Skeletal muscle tissue (tissue), 4 donors: ENCODE results near the gene FAM13A. TPM values are rescaled to one million over a fixed set of nuclear protein-coding genes. Genes with fewer than 3 reads are reported as not detected.

ENCODE experiments used
- H3K27ac ChIP-seq: one replicate; pipeline ENCODE4 v1.7.0; 2013; ENCODE audit warnings: mild to moderate bottlenecking, low read depth, low read length, inconsistent platforms
- H3K27me3 ChIP-seq, 3 donors: one replicate each; pipeline ENCODE4 v1.7.0; 2013; ENCODE audit warnings: low read length in 3 of 3; ENCODE audit not compliant: control insufficient read depth in 3 of 3, insufficient read depth in 3 of 3
- H3K36me3 ChIP-seq, 3 donors: one replicate each; pipeline ENCODE4 v1.7.0; 2013; ENCODE audit warnings: low read length in 3 of 3; ENCODE audit not compliant: control insufficient read depth in 3 of 3, insufficient read depth in 3 of 3
- H3K4me1 ChIP-seq, 3 donors: one replicate each; pipeline ENCODE4 v1.7.0; 2013; ENCODE audit warnings: low read length in 3 of 3, mild to moderate bottlenecking in 3 of 3; ENCODE audit not compliant: control insufficient read depth in 3 of 3, insufficient read depth in 3 of 3
- H3K4me3 ChIP-seq, 3 donors: one replicate each; pipeline ENCODE4 v1.7.0; 2013; ENCODE audit warnings: low read length in 3 of 3
- H3K9ac ChIP-seq, 3 donors: one replicate each; pipeline ENCODE4 v1.7.0; 2013; ENCODE audit warnings: low read length in 3 of 3, mild to moderate bottlenecking in 3 of 3, moderate library complexity in 2 of 3, low read depth in 1 of 3
- H3K9me3 ChIP-seq, 3 donors: one replicate each; pipeline ENCODE4 v1.7.0; 2013; ENCODE audit warnings: low read length in 3 of 3; ENCODE audit not compliant: control insufficient read depth in 3 of 3
- total RNA-seq: library from RNA; depleted of rRNA; stranded (reverse); fragments of >200 nt; gene quantifications from one replicate; pipeline ENCODE4 v1.2.3, GENCODE V29; 2014
- donor health status: Osteomylitis.

The FAM13A gene
- total RNA-seq, 1 donor from 2014 or later: 41.8 TPM

DNA sequence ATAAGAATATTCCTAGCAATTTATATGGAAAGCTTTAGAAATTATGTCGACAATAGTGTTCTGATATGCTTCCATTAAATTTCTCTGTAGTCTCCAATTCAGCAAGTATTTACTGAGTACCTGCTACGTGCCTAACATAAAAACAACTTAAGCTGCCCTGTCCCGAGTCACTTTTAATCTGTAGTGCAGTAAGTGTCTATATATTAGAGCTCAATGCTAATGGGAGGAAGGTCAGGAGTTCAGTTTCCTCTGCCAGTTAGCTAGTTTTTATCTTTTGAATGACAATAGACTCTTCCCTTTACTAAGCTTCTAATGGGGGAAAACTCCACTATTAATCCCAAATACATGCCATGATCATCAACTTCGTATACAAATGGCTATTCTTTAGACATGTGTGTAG lies 240.6 kb downstream of the FAM13A start:
- Histone ChIP-seq H3K27ac (no peak overlapping the region), H3K27me3 (no peaks in the 10 kb centered on the region), H3K9ac (no peak overlapping the region), H3K36me3 (no peaks in the 10 kb centered on the region), H3K9me3 (no peaks in the 10 kb centered on the region), H3K4me1 (peaks cover 19 to 28% (median 24%) of the 10 kb centered on the region in 3 donors), H3K4me3 (no peak overlapping the region)

- H3K4me1 ChIP-seq: peaks cover 9 to 21% (median 14%) of the 10 kb centered on the region in 3 donors
- no peak overlapping the region for H3K27ac ChIP-seq
- no peaks in the 10 kb centered on the region for H3K9me3 ChIP-seq
- H3K9ac ChIP-seq: no peak overlapping the region
- H3K36me3 ChIP-seq: no peaks in the 10 kb centered on the region
- no peaks in the 10 kb centered on the region for H3K27me3 ChIP-seq
- no peak overlapping the region for H3K4me3 ChIP-seq
These were observed 242.9 kb downstream of the FAM13A start for GRCh38 chr4:88814043-88814617.

GRCh38 chr4:88813013-88813412 lies 244.0 kb downstream of the FAM13A start:
- H3K27ac ChIP-seq: no peak overlapping the region
- H3K9ac ChIP-seq: no peak overlapping the region
- no peak overlapping the region for H3K4me3 ChIP-seq
- H3K4me1 ChIP-seq: peaks cover 5 to 14% (median 11%) of the 10 kb centered on the region in 3 donors
- H3K36me3 ChIP-seq: no peaks in the 10 kb centered on the region
- no peaks in the 10 kb centered on the region for H3K9me3 ChIP-seq
- H3K27me3 ChIP-seq: no peaks in the 10 kb centered on the region

DNA sequence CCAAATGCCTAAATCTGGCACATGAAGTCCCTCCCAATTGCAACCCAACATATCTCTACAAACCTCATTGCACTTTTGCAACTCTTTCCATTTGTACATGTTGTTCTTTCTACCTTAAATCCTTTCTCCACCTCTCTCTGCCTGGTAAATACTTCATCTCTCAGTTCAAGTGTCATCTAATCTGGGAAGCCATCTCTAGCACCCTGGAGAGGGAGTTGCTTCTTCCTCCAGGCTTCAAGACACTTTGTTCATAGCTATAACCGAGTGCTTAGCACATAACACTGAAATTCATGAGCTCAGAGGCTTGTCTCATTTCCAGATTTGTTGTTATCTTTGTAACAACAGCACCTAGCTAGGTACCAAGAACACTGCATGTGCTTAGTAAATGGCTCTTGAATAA lies 244.6 kb downstream of the FAM13A start:
- no peaks in the 10 kb centered on the region for H3K9me3 ChIP-seq
- no peak overlapping the region for H3K9ac ChIP-seq
- no peaks in the 10 kb centered on the region for H3K27me3 ChIP-seq
- no peak overlapping the region for H3K27ac ChIP-seq
- no peaks in the 10 kb centered on the region for H3K36me3 ChIP-seq
- peaks cover 5 to 15% (median 11%) of the 10 kb centered on the region in 3 donors for H3K4me1 ChIP-seq
- no peak overlapping the region for H3K4me3 ChIP-seq

- Histone ChIP-seq H3K9ac (no peak overlapping the region), H3K36me3 (no peaks in the 10 kb centered on the region), H3K27ac (no peak overlapping the region), H3K9me3 (no peaks in the 10 kb centered on the region), H3K27me3 (no peaks in the 10 kb centered on the region), H3K4me1 (peaks cover 5 to 20% (median 11%) of the 10 kb centered on the region in 3 donors), H3K4me3 (no peak overlapping the region)
These were observed 245.1 kb downstream of the FAM13A start for GRCh38 chr4:88811904-88812303.

- Histone ChIP-seq H3K27ac (no peak overlapping the region), H3K4me3 (no peak overlapping the region), H3K4me1 (peaks cover 5 to 21% (median 11%) of the 10 kb centered on the region in 3 donors)
These were observed 246.7 kb downstream of the FAM13A start for GRCh38 chr4:88810325-88810724.

DNA sequence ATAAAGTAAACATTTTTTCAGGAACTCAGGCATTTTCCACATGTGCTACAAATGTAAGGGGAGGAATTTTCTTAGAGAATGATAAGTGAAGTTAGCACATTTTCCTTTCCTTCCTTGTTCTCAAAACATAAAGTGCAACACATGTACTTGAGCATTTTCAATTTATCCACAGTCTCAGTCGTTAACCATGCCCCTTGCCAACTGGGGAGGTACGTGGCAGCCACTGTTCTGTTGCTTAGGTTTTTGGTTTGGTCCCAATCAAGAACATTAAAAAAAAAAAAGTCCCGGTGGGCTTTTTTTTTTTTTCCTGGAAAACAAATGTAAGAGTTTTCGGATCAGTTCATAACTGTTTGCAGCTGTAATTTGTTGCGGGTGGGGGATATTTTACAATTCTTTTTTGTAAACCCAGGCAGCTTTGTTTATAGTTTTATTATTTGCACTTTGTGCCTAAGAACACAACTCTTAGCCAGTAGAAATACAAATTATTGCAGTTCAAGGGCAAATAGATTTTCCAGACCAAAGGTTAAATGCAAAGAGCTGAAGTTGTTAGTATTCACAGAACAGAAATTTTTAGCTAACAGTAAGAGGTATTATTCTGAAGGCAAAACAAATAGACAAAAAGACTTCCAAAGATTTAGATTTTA lies 247.3 kb downstream of the FAM13A start:
- H3K4me1 ChIP-seq: peaks cover 5 to 21% (median 11%) of the 10 kb centered on the region in 3 donors

More at GRCh38 chr4:88810325-88810724, 246.7 kb downstream of the FAM13A start:
- Histone ChIP-seq H3K9me3 (no peaks in the 10 kb centered on the region), H3K27me3 (no peaks in the 10 kb centered on the region), H3K9ac (no peak overlapping the region), H3K36me3 (no peaks in the 10 kb centered on the region)

DNA sequence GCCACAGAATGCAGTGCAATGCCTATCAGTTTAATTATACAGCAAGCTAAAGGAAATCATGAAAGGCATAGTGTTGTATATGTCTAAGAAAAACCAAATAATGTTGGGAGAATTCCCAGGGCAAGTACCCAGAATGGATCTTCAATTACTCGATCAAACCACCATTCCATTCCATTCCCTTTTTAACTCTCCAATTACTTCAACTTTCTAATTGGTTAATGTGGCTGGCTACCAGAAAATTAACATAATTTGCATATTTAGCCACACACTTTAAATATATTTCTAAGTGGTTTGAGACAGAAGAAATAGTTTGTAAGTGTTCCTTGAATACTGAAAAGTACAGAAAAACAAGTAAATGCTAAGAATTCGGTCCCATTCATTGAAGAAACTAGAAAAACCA lies 247.9 kb downstream of the FAM13A start:
- Histone ChIP-seq H3K9ac (peak overlapping the region in 1 of 3 donors; percentile 71), H3K27ac (no peak overlapping the region)

More for the DNA sequence above, 247.3 kb downstream of the FAM13A start:
- Histone ChIP-seq H3K27ac (no peak overlapping the region), H3K36me3 (no peaks in the 10 kb centered on the region), H3K9ac (peak overlapping the region in 1 of 3 donors; percentile 71), H3K4me3 (peak overlapping the region in 1 of 3 donors; percentile 17), H3K9me3 (no peaks in the 10 kb centered on the region), H3K27me3 (no peaks in the 10 kb centered on the region)

GRCh38 chr4:88807499-88807898 lies 249.5 kb downstream of the FAM13A start:
- Histone ChIP-seq H3K27ac (no peak overlapping the region), H3K27me3 (no peaks in the 10 kb centered on the region), H3K4me3 (no peak overlapping the region), H3K9ac (no peak overlapping the region), H3K4me1 (peaks cover 5 to 25% (median 7%) of the 10 kb centered on the region in 3 donors), H3K9me3 (no peaks in the 10 kb centered on the region), H3K36me3 (no peaks in the 10 kb centered on the region)

More for the DNA sequence above, 247.9 kb downstream of the FAM13A start:
- H3K4me3 ChIP-seq: peak overlapping the region in 1 of 3 donors; percentile 17
- no peaks in the 10 kb centered on the region for H3K9me3 ChIP-seq
- H3K27me3 ChIP-seq: no peaks in the 10 kb centered on the region
- H3K4me1 ChIP-seq: peaks cover 3 to 21% (median 9%) of the 10 kb centered on the region in 3 donors
- H3K36me3 ChIP-seq: no peaks in the 10 kb centered on the region

- Histone ChIP-seq H3K4me3 (no peak overlapping the region), H3K9ac (no peak overlapping the region), H3K36me3 (no peaks in the 10 kb centered on the region), H3K27me3 (no peaks in the 10 kb centered on the region), H3K27ac (no peak overlapping the region), H3K4me1 (peaks cover 4 to 19% (median 5%) of the 10 kb centered on the region in 3 donors), H3K9me3 (no peaks in the 10 kb centered on the region)
These were observed 252.8 kb downstream of the FAM13A start for GRCh38 chr4:88804234-88804633.
